Measurements from ENCODE around the gene CWC15. TPM values are rescaled to one million over a fixed set of nuclear protein-coding genes. Genes with fewer than 3 reads are reported as not detected.

The CWC15 gene
- total RNA-seq, 1 experiment from 2014 or later = 56.9 TPM

GRCh38 chr11:94956963-94957362, 16.4 kb downstream of the CWC15 start:
- POLR2A ChIA-PET (ENCODE audit: unreplicated experiment) = interaction anchor here (0.6 to 1.2 kb wide), 2 partner anchors 9 to 13 kb away, joined by 3 read pairs; no protein-coding TSS in a partner anchor
- Histone ChIP-seq H4K20me1 (ENCODE audit: low read length) (no peaks in the 10 kb centered on the region), H2AFZ (ENCODE audit: low read length) (no peak overlapping the region), H3K4me1 (ENCODE audit: insufficient read depth, low read length) (no peaks in the 10 kb centered on the region), H3K9me2 (replicated peaks; ENCODE audit: low read length) (no peaks in the 10 kb centered on the region), H3K36me3 (ENCODE audit: low read depth, low read length) (peaks cover 13% of the 10 kb centered on the region; the same call in 1 of the 2 replicates), H3K4me3 (ENCODE audit: low read length) (no peak overlapping the region), H3K27ac (ENCODE audit: low read length) (no peak overlapping the region), H3K79me2 (ENCODE audit: low read length) (no peaks in the 10 kb centered on the region), H3K4me2 (ENCODE audit: low read length) (no peak overlapping the region), H3F3A (ENCODE audit: low read length, unreplicated experiment) (no peaks in the 10 kb centered on the region), H3K9ac (ENCODE audit: low read length) (no peak overlapping the region), H3K9me3 (ENCODE audit: low read length) (no peaks in the 10 kb centered on the region), H3K27me3 (ENCODE audit: low read length) (no peaks in the 10 kb centered on the region)
- ATAC-seq (peak; percentile 16; the same call in 1 of the 2 replicates), DNase-seq (no peak)
- intact Hi-C loops (cut with micrococcal nuclease) = no loop called here
- no TSS peak for BruUV-seq (replicated peaks)
- no peak for TF ChIP-seq EZH2phosphoT487 (IDR thresholded peaks at IDR 0.05; ENCODE audit: borderline replicate concordance, low read length)
- TF ChIP-seq EZH2 (IDR thresholded peaks at IDR 0.05; ENCODE audit: low read length, unreplicated experiment) = no peak
- TF ChIP-seq CTCF (conservative IDR thresholded peaks at IDR 0.05; ENCODE audit: low read depth, low read length) = no peak
- CTCF ChIA-PET = no interaction called here

GRCh38 chr11:94954753-94955152, 18.6 kb downstream of the CWC15 start:
- no TSS peak for BruUV-seq (replicated peaks)
- H3K4me2 ChIP-seq (ENCODE audit: low read length) = no peak overlapping the region
- no peaks in the 10 kb centered on the region for H3K27me3 ChIP-seq (ENCODE audit: low read length)
- POLR2A ChIA-PET (ENCODE audit: unreplicated experiment) = no interaction called here
- H3K4me3 ChIP-seq (ENCODE audit: low read length) = no peak overlapping the region
- H2AFZ ChIP-seq (ENCODE audit: low read length) = no peak overlapping the region
- no peaks in the 10 kb centered on the region for H3K9me2 ChIP-seq (replicated peaks; ENCODE audit: low read length)
- intact Hi-C loops (cut with micrococcal nuclease) = no loop called here
- DNase-seq (no peak), ATAC-seq (no peak)
- H3K9ac ChIP-seq (ENCODE audit: low read length) = no peak overlapping the region
- H4K20me1 ChIP-seq (ENCODE audit: low read length) = no peaks in the 10 kb centered on the region
- TF ChIP-seq CTCF (conservative IDR thresholded peaks at IDR 0.05; ENCODE audit: low read depth, low read length) = no peak
- TF ChIP-seq EZH2phosphoT487 (IDR thresholded peaks at IDR 0.05; ENCODE audit: borderline replicate concordance, low read length) = no peak
- TF ChIP-seq EZH2 (IDR thresholded peaks at IDR 0.05; ENCODE audit: low read length, unreplicated experiment) = no peak
- H3F3A ChIP-seq (ENCODE audit: low read length, unreplicated experiment) = no peaks in the 10 kb centered on the region
- H3K79me2 ChIP-seq (ENCODE audit: low read length) = no peaks in the 10 kb centered on the region
- CTCF ChIA-PET = no interaction called here
- no peak overlapping the region for H3K27ac ChIP-seq (ENCODE audit: low read length)
- no peaks in the 10 kb centered on the region for H3K9me3 ChIP-seq (ENCODE audit: low read length)
- no peaks in the 10 kb centered on the region for H3K4me1 ChIP-seq (ENCODE audit: insufficient read depth, low read length)
- H3K36me3 ChIP-seq (ENCODE audit: low read depth, low read length) = peaks cover 3% of the 10 kb centered on the region; the same call in 1 of the 2 replicates

- H3K9me3 ChIP-seq (ENCODE audit: low read length) = no peaks in the 10 kb centered on the region
- no peaks in the 10 kb centered on the region for H3K4me1 ChIP-seq (ENCODE audit: insufficient read depth, low read length)
- no peaks in the 10 kb centered on the region for H3K9me2 ChIP-seq (replicated peaks; ENCODE audit: low read length)
- no peak overlapping the region for H3K4me2 ChIP-seq (ENCODE audit: low read length)
- no peak overlapping the region for H2AFZ ChIP-seq (ENCODE audit: low read length)
- DNase-seq (peak; percentile 38), ATAC-seq (0 out of 2 replicates have a peak, but pooled peaks have one; percentile 15)
- peaks cover 14% of the 10 kb centered on the region; the same call in 1 of the 2 replicates for H3K27me3 ChIP-seq (ENCODE audit: low read length)
- BruUV-seq (replicated peaks) = no TSS peak
- no peak overlapping the region for H3K4me3 ChIP-seq (ENCODE audit: low read length)
- no peaks in the 10 kb centered on the region for H3K79me2 ChIP-seq (ENCODE audit: low read length)
- CTCF ChIA-PET = no interaction called here
- H4K20me1 ChIP-seq (ENCODE audit: low read length) = no peaks in the 10 kb centered on the region
- no peaks in the 10 kb centered on the region for H3K36me3 ChIP-seq (ENCODE audit: low read depth, low read length)
- POLR2A ChIA-PET (ENCODE audit: unreplicated experiment) = interaction anchor here (1.0 kb wide), 1 partner anchor 9 kb away, joined by 3 read pairs; no protein-coding TSS in a partner anchor
- H3K27ac ChIP-seq (ENCODE audit: low read length) = no peak overlapping the region
- H3F3A ChIP-seq (ENCODE audit: low read length, unreplicated experiment) = no peaks in the 10 kb centered on the region
- TF ChIP-seq EZH2 (IDR thresholded peaks at IDR 0.05; ENCODE audit: low read length, unreplicated experiment) = no peak
- no peak for TF ChIP-seq EZH2phosphoT487 (IDR thresholded peaks at IDR 0.05; ENCODE audit: borderline replicate concordance, low read length)
- TF ChIP-seq CTCF (conservative IDR thresholded peaks at IDR 0.05; ENCODE audit: low read depth, low read length) = no peak
- no peak overlapping the region for H3K9ac ChIP-seq (ENCODE audit: low read length)
- intact Hi-C loops (cut with micrococcal nuclease) = no loop called here
These were observed 25.2 kb downstream of the CWC15 start for GRCh38 chr11:94948070-94948617.
